HL-60 (cell line): ENCODE measurements around the gene NELFE.

ENCODE experiments used
- GABPA ChIP-seq: IDR thresholded peaks from 2 replicates; pipeline ENCODE4 v1.6.1; 2012; ENCODE audit warnings: low read depth
- POLR2AphosphoS5 ChIP-seq: IDR thresholded peaks from 2 replicates; pipeline ENCODE4 v1.6.1; 2012; ENCODE audit warnings: low read depth
- SPI1 ChIP-seq: IDR thresholded peaks from 2 replicates; pipeline ENCODE4 v1.6.1; 2012; ENCODE audit warnings: low read depth, mild to moderate bottlenecking, borderline replicate concordance
- TF ChIP-seq, protein P1 (sequence below): IDR thresholded peaks from one replicate; pipeline ENCODE4 v1.5.1; 2011; ENCODE audit warnings: low read length, control low read depth, inconsistent platforms; ENCODE audit not compliant: insufficient read depth

DNA sequence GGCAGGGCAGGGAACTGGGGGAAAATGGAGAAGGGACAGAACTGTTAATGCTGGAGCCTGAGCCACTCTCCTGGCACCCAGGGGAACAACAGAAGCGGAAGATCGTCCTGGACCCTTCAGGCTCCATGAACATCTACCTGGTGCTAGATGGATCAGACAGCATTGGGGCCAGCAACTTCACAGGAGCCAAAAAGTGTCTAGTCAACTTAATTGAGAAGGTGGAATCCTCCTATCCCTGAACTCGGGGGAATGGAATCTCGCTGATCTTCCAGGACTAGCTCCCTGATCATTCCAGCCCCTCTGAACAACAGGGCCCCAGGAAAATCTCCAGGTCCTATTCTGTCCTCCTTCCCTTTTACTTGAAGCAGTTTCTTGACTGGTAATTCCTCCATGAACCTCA, 10.9 kb downstream of the NELFE start:
- TF ChIP-seq, protein P1, sequence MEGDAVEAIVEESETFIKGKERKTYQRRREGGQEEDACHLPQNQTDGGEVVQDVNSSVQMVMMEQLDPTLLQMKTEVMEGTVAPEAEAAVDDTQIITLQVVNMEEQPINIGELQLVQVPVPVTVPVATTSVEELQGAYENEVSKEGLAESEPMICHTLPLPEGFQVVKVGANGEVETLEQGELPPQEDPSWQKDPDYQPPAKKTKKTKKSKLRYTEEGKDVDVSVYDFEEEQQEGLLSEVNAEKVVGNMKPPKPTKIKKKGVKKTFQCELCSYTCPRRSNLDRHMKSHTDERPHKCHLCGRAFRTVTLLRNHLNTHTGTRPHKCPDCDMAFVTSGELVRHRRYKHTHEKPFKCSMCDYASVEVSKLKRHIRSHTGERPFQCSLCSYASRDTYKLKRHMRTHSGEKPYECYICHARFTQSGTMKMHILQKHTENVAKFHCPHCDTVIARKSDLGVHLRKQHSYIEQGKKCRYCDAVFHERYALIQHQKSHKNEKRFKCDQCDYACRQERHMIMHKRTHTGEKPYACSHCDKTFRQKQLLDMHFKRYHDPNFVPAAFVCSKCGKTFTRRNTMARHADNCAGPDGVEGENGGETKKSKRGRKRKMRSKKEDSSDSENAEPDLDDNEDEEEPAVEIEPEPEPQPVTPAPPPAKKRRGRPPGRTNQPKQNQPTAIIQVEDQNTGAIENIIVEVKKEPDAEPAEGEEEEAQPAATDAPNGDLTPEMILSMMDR = no peak
- TF ChIP-seq POLR2AphosphoS5 = no peak
- TF ChIP-seq SPI1 = no peak
- no peak for TF ChIP-seq GABPA
